ENCODE measurements around the gene PPP6R1.

DNA sequence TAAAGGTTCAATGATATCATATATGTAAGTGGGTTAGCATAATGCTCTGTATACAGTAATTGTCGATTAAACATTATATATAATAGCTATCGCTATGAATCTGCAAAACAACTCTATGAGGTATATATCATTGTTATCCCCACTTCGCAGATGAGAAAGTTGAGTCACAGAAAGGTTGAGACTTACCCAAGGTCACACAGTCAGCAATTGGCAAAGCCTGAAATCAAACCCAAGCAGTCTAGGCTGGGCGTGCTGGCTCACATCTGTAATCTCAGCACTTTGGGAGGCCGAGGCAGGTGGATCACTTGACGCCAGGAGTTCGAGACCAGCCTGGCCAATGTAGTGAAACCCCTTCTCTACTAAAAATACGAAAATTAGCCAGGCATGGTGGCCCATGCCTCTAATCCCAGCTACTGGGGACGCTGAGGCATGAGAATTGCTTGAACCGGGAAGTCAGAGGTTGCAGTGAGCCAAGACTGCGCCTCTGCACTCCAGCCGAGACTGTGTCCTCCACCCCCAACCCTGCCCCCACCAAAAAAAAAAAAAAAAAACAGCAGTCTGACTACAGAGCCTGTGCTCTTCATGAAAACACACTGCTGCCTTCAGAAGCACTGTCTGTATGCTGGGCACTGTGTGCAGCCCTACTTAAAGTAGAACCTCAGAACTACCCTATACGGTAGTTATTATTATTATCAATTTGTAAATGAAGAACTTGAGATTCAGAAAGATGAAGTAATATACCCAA lies 19.7 kb upstream of the PPP6R1 start:
- no peak for TF ChIP-seq CTCF (IDR thresholded peaks at IDR 0.05)
- no peak for TF ChIP-seq POLR2A (IDR thresholded peaks at IDR 0.05)

All from vagina (tissue), 2 donors.